Adrenal gland (tissue), 12 donors: ENCODE data around the gene KRT38. TPM values are rescaled to one million over a fixed set of nuclear protein-coding genes. Genes with fewer than 3 reads are reported as not detected.

Experiments
- DNase-seq, 7 donors: peaks; one replicate each; pipeline ENCODE4 v3.0.0-alpha.2; 2019 to 2020
- H3K27ac ChIP-seq, 5 donors: fragments of 200-600 bp; sonication (generic) in 4 of 5; 1 replicate in 3 of 5; 2 replicates in 2 of 5; pipeline versions ENCODE4 v1.5.1 to v1.8.0; 2016 to 2020; ENCODE audit warnings: mild to moderate bottlenecking in 1 of 5
- H3K27me3 ChIP-seq: fragments of 200-600 bp; 2 replicates; pipeline ENCODE4 v1.8.0; 2021
- H3K36me3 ChIP-seq, 2 donors: fragments of 200-600 bp; replicated peaks in 1 of 2; 1 replicate in 1 of 2; 2 replicates in 1 of 2; pipeline versions ENCODE4 v1.5.1 to v1.8.0; 2018 to 2022
- H3K4me1 ChIP-seq, 2 donors: fragments of 200-600 bp; replicated peaks in 1 of 2; 1 replicate in 1 of 2; 2 replicates in 1 of 2; pipeline versions ENCODE4 v1.5.1 to v1.8.0; 2018 to 2021
- H3K4me3 ChIP-seq, 4 donors: fragments of 200-600 bp; sonication (generic) in 3 of 4; one replicate each; pipeline ENCODE4 v1.5.1; 2016 to 2018
- H3K9me3 ChIP-seq, 3 donors: fragments of 200-600 bp; sonication (generic) in 1 of 3; replicated peaks in 1 of 3; 1 replicate in 2 of 3; 2 replicates in 1 of 3; pipeline versions ENCODE4 v1.5.1 to v1.8.0; 2016 to 2021
- POLR2A ChIP-seq, 2 donors: fragments of 450-650 bp; IDR thresholded peaks; one replicate each; pipeline ENCODE4 v1.6.1; 2017; ENCODE audit warnings: antibody characterized with exemption in 2 of 2, mild to moderate bottlenecking in 2 of 2, moderate library complexity in 1 of 2
- WGBS, 4 donors: extraction: QIAGEN DNeasy Blood & Tissue Kit in 2 of 4; methylation state at CpG; one replicate each; pipeline versions ENCODE4 v1.1.5 to v1.1.7; 2013 to 2017; 5-methylcytosine and 5-hydroxymethylcytosine counted together
- intact Hi-C, 2 donors: fragments of 100-400 bp; cut with DNase I; formaldehyde crosslinking; loops; one replicate each; pipeline versions ENCODE4 v1.14.1 to v1.15.0; 2022 to 2023
- polyA plus RNA-seq, 3 donors: library from polyadenylated mRNA; stranded (reverse); fragments of 200-250 nt in 2 of 3; fragments of 350-450 nt in 1 of 3; fragmentation: Illumina TruSeq in 1 of 3; extraction: RNeasy Lipid Tissue Mini Kit (QIAGEN cat#74804) in 1 of 3; gene quantifications; one replicate each; pipeline ENCODE4 v1.2.3, GENCODE V29; 2013 to 2014
- total RNA-seq, 9 donors: library from RNA; depleted of rRNA in 4 of 9; stranded (reverse); fragments of >200 nt in 4 of 9; fragments of 120-200 nt in 1 of 9; fragmentation: NEBNext Ultra II Directional in 1 of 9; extraction: Animal tissue kit (Norgen Biotek cat#: 25700) in 1 of 9; gene quantifications; one replicate each; pipeline versions ENCODE4 v1.1.0 to v1.2.4, GENCODE V29; 2013 to 2023
- TF ChIP-seq, protein P1 (sequence below), 6 experiments: fragments of 450-650 bp in 4 of 6; fragments of 200-600 bp in 2 of 6; sonication (generic) in 1 of 6; IDR thresholded peaks; 1 replicate in 5 of 6; 2 replicates in 1 of 6; pipeline versions ENCODE4 v1.5.1 to v1.8.0; 2016 to 2021; ENCODE audit warnings: antibody characterized with exemption in 6 of 6, mild to moderate bottlenecking in 2 of 6, moderate library complexity in 1 of 6
- donor health status: healthy with polysubstance abuse.
- donor health status: Bipolar disorder and iron deficiency.
- donor health status: DM: yes; HTN: yes; CAD: no.
- donor health status: DM: no; HTN: no; CAD: no.
- donor health status: DM: no; HTN: no; CAD: no.
- donor health status: DM: yes; HTN: yes; CAD: no.

The KRT38 gene
- total and polyA plus RNA-seq, 12 donors = not detected

DNA sequence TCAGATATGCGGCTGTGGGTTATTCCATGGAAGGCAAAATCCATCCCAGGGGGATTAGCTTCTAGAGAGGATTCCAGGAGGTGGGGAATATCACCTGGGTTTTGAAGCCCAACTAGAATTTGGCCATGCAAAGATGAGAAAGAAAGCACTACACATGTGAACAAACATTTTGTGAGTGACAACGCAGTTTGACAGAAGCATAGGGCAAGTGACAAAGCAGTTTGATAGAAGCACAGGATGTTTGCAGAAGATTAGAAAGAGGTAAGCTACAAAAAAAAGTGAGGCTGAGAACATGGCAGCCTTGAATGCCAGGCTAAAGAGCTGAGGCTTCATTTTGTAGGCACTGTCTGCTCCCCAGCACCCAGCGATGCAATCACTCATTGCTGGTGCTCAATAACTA is 12.3 kb upstream of the KRT38 start:
- H3K36me3 ChIP-seq = no peaks in the 10 kb centered on the region
- intact Hi-C loops = no loop called here
- DNase-seq = no peak
- no peak overlapping the region for H3K27ac ChIP-seq
- no peaks in the 10 kb centered on the region for H3K4me1 ChIP-seq
- H3K9me3 ChIP-seq = no peaks in the 10 kb centered on the region
- TF ChIP-seq, protein P1, sequence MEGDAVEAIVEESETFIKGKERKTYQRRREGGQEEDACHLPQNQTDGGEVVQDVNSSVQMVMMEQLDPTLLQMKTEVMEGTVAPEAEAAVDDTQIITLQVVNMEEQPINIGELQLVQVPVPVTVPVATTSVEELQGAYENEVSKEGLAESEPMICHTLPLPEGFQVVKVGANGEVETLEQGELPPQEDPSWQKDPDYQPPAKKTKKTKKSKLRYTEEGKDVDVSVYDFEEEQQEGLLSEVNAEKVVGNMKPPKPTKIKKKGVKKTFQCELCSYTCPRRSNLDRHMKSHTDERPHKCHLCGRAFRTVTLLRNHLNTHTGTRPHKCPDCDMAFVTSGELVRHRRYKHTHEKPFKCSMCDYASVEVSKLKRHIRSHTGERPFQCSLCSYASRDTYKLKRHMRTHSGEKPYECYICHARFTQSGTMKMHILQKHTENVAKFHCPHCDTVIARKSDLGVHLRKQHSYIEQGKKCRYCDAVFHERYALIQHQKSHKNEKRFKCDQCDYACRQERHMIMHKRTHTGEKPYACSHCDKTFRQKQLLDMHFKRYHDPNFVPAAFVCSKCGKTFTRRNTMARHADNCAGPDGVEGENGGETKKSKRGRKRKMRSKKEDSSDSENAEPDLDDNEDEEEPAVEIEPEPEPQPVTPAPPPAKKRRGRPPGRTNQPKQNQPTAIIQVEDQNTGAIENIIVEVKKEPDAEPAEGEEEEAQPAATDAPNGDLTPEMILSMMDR (IDR thresholded peaks at IDR 0.05) = no peak
- TF ChIP-seq POLR2A (IDR thresholded peaks at IDR 0.05) = no peak
- 86 to 90% (median 89%) methylated on average over 3 of the region's 3 CpGs for WGBS, 4 donors
- H3K4me3 ChIP-seq = no peak overlapping the region
- H3K27me3 ChIP-seq = no peaks in the 10 kb centered on the region

DNA sequence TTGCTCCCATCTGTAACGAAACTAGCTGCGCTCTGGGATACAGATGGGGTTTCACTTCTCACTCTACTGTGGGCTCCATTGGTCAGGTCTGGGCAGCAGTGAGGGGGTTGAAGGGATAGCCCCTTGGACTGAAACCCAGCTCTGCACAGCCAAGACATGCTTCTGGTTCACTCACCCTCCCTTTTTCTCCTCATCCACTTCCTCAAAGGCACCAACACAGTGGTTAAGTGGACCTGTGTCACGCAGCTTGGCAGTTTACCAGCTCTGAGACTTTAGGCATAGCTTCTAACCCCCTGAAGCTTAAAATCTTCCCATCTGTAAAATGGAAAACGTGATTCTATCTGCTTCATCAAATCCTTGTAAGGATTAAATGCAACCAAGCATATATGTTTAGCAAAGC is 11.5 kb upstream of the KRT38 start:
- Histone ChIP-seq H3K27me3 (no peaks in the 10 kb centered on the region), H3K9me3 (no peaks in the 10 kb centered on the region), H3K27ac (no peak overlapping the region), H3K4me3 (no peak overlapping the region), H3K4me1 (no peaks in the 10 kb centered on the region), H3K36me3 (no peaks in the 10 kb centered on the region)
- no peak for DNase-seq
- TF ChIP-seq POLR2A (IDR thresholded peaks at IDR 0.05) = no peak
- TF ChIP-seq, protein P1 (IDR thresholded peaks at IDR 0.05) = no peak
- WGBS, 4 donors = 42 to 75% (median 56%) methylated on average over 4 of the region's 4 CpGs
- intact Hi-C loops = no loop called here

DNA sequence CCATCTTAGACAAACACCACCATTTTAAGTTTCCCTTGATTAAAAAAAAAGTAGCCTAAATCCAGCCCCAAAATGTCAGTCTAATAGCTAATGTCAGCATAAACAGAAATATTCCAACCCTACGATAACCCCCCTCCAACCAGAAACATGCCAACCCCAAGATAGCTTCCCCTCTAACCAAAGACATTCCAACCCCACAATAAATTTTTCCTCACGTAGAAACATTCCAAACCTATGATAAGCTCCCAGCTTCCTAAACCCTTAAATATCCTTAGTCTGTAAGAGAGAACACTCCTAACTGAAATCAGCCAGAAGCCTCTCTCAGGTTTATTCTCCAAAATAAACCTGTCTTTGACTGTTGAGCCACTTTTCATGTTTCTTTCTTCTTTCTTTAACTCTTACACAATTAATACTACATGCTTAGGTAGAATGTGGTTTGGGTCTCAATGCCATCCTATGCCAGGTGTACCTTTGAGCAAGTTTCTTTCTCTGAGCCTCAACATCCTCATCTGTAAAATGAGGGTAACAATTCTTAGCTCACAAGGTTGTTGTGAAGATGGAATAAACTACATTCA is 10.5 kb upstream of the KRT38 start:
- Histone ChIP-seq H3K4me1 (peaks cover 0 to 5% of the 10 kb centered on the region in 2 donors), H3K27ac (no peak overlapping the region), H3K9me3 (no peaks in the 10 kb centered on the region), H3K4me3 (no peak overlapping the region), H3K36me3 (no peaks in the 10 kb centered on the region), H3K27me3 (no peaks in the 10 kb centered on the region)
- WGBS, 4 donors = 59 to 73% (median 72%) methylated on average over 2 of the region's 2 CpGs
- intact Hi-C loops = no loop called here
- no peak for DNase-seq
- TF ChIP-seq POLR2A (IDR thresholded peaks at IDR 0.05) = no peak
- TF ChIP-seq, protein P1 (IDR thresholded peaks at IDR 0.05) = no peak

DNA sequence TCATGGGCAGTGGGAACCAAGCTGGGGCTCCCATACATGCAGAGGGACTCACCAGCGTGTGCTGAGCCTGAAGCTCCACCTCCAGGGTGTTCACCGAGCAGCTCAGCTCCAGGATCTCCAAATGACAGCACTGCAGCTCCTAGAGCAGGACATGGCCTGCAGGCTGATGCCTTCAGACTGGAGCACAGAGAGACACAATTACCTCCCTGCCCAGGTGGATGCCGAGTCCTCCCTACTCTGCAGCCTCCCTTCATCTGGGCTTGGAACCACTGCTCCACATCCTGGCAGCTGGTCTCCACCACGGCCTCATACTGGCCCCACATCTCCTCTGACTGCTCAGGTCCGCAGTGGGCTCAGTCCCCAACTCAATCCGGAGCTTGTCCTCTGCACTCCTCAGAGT is 8.2 kb upstream of the KRT38 start:
- no peaks in the 10 kb centered on the region for H3K27me3 ChIP-seq
- H3K4me3 ChIP-seq = no peak overlapping the region
- H3K27ac ChIP-seq = no peak overlapping the region
- no peaks in the 10 kb centered on the region for H3K9me3 ChIP-seq
- DNase-seq = no peak
- H3K4me1 ChIP-seq = peaks cover 0 to 5% of the 10 kb centered on the region in 2 donors
- 77 to 100% (median 87%) methylated on average over 1 to 6 of the region's 6 CpGs for WGBS, 4 donors
- intact Hi-C loops = no loop called here
- no peaks in the 10 kb centered on the region for H3K36me3 ChIP-seq
- no peak for TF ChIP-seq POLR2A (IDR thresholded peaks at IDR 0.05)
- TF ChIP-seq, protein P1 (IDR thresholded peaks at IDR 0.05) = no peak
